Stimulated activated CD8-positive, alpha-beta memory T cell treated with anti-CD3 and anti-CD28 coated beads, Interleukin-4, amount 100 ng/mL, for 1 hour (primary cell): ENCODE measurements around the gene TMEM51.

Source experiments
- DNase-seq, 2 donors: peaks; one replicate each; pipeline ENCODE4 v3.0.0-alpha.2; 2020; ENCODE audit warnings: low read depth in 2 of 2, low spot score in 1 of 2

Gene TMEM51

GRCh38 chr1:15213341-15213821 is 59.8 kb downstream of the TMEM51 start:
- DNase-seq = no peak

GRCh38 chr1:15214527-15214926 is 61.0 kb downstream of the TMEM51 start:
- DNase-seq = no peak

GRCh38 chr1:15215116-15215515 is 61.6 kb downstream of the TMEM51 start:
- no peak for DNase-seq

- no peak for DNase-seq
These were observed 64.1 kb downstream of the TMEM51 start for GRCh38 chr1:15217654-15218053.

- no peak for DNase-seq
These were observed 65.0 kb downstream of the TMEM51 start for GRCh38 chr1:15218287-15219279.

GRCh38 chr1:15219280-15220023 is 65.9 kb downstream of the TMEM51 start:
- no peak for DNase-seq

- no peak for DNase-seq
These were observed 66.5 kb downstream of the TMEM51 start for GRCh38 chr1:15220024-15220392.

- no peak for DNase-seq
These were observed 67.4 kb downstream of the TMEM51 start for GRCh38 chr1:15220825-15221431.

GRCh38 chr1:15222653-15223303 is 69.2 kb downstream of the TMEM51 start:
- DNase-seq = no peak

GRCh38 chr1:15224259-15224869 is 70.8 kb downstream of the TMEM51 start:
- DNase-seq = no peak

- no peak for DNase-seq
These were observed 71.4 kb downstream of the TMEM51 start for GRCh38 chr1:15224974-15225373.

GRCh38 chr1:15225461-15225860 is 71.9 kb downstream of the TMEM51 start:
- no peak for DNase-seq

GRCh38 chr1:15226388-15227255 is 73.1 kb downstream of the TMEM51 start:
- no peak for DNase-seq

- no peak for DNase-seq
These were observed 76.2 kb downstream of the TMEM51 start for GRCh38 chr1:15229707-15230131.

- no peak for DNase-seq
These were observed 78.2 kb downstream of the TMEM51 start for GRCh38 chr1:15231714-15232201.

GRCh38 chr1:15233689-15234088 is 80.1 kb downstream of the TMEM51 start:
- no peak for DNase-seq

- no peak for DNase-seq
These were observed 82.8 kb downstream of the TMEM51 start for GRCh38 chr1:15236321-15236721.

GRCh38 chr1:15236746-15237145 is 83.2 kb downstream of the TMEM51 start:
- no peak for DNase-seq

- DNase-seq = no peak
These were observed 85.2 kb downstream of the TMEM51 start for GRCh38 chr1:15238789-15239188.
